Hepatocyte (in vitro differentiated cells): Measurements from ENCODE around the gene SCRT2.

Source experiments
- EZH2 ChIP-seq: fragments of 200-600 bp; sonication (generic); IDR thresholded peaks from 2 replicates; pipeline ENCODE4 v1.6.1; 2016; ENCODE audit warnings: antibody characterized with exemption, mild to moderate bottlenecking, borderline replicate concordance
- EZH2phosphoT487 ChIP-seq: fragments of 200-600 bp; sonication (generic); IDR thresholded peaks from one replicate; pipeline ENCODE4 v1.6.1; 2018; ENCODE audit warnings: antibody characterized with exemption, mild to moderate bottlenecking, low read depth, moderate library complexity; ENCODE audit not compliant: unreplicated experiment, severe bottlenecking
- TF ChIP-seq, protein P1 (sequence below): fragments of 200-600 bp; sonication (generic); IDR thresholded peaks from 2 replicates; pipeline ENCODE4 v1.5.1; 2016; ENCODE audit warnings: antibody characterized with exemption, mild to moderate bottlenecking; ENCODE audit not compliant: poor library complexity

DNA sequence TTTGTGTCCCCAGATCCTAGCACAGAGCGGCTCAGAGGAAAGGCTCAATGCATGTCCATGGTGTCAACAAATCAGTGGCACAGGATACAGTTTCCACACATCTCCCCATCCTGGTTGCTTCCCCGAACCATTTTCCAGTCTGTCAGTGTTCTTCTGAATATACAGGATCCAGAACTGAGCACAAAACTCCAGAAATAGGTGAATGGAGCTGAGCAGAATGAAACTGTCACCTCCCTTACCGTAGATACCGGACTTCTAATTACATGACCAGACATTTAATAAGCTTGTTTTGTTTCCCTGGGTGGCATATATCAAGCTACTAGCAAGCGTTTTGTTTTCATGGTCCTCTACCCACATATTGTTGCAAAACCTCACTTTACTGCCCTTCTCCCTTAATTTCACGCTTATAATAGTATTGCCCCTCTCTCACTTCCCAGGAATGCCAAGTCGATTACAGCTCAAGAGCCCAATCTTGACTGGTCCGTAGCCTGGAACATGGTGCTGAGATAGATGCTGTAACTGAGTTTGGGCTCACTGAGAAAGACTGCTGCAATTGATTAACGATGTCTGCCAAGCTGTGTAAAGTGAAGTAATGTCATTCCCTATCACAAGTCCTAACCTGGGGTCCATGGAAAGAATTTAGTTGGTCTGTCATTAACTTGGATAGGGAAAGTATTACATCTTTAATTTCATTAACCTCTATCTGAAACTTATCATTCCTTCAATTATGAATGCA is 12.0 kb upstream of the SCRT2 start:
- TF ChIP-seq, protein P1, sequence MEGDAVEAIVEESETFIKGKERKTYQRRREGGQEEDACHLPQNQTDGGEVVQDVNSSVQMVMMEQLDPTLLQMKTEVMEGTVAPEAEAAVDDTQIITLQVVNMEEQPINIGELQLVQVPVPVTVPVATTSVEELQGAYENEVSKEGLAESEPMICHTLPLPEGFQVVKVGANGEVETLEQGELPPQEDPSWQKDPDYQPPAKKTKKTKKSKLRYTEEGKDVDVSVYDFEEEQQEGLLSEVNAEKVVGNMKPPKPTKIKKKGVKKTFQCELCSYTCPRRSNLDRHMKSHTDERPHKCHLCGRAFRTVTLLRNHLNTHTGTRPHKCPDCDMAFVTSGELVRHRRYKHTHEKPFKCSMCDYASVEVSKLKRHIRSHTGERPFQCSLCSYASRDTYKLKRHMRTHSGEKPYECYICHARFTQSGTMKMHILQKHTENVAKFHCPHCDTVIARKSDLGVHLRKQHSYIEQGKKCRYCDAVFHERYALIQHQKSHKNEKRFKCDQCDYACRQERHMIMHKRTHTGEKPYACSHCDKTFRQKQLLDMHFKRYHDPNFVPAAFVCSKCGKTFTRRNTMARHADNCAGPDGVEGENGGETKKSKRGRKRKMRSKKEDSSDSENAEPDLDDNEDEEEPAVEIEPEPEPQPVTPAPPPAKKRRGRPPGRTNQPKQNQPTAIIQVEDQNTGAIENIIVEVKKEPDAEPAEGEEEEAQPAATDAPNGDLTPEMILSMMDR: no peak
- TF ChIP-seq EZH2phosphoT487 (no peak), EZH2 (no peak)
